ENCODE results near the gene TMEM63C. TPM values are rescaled to one million over a fixed set of nuclear protein-coding genes. Genes with fewer than 3 reads are reported as not detected.
"Not testable (repeated sequence)": the region's sequence is repeated elsewhere in the genome, so short reads cannot be mapped to it uniquely, and the experiment has no call there.

The TMEM63C gene
- total RNA-seq, 4 donors from 2014 or later: 0.13 to 4.1 (median 0.54) TPM

GRCh38 chr14:77279719-77280118 lies 98.1 kb downstream of the TMEM63C start:
- 89 to 91% methylated on average over 11 to 12 of the region's 13 CpGs for WGBS, 2 donors
- Histone ChIP-seq H3K36me3 (peaks cover 60 to 63% of the 10 kb centered on the region in 2 donors), H3K27ac (no peak overlapping the region), H3K4me1 (no peaks in the 10 kb centered on the region), H3K9me3 (no peaks in the 10 kb centered on the region), H3K4me3 (replicated peaks in 1 of 3) (no peak overlapping the region), H3K27me3 (no peaks in the 10 kb centered on the region)
- intact Hi-C loops (cut with DNase I): no loop called here
- DNase-seq: no peak
- TF ChIP-seq, protein P1, sequence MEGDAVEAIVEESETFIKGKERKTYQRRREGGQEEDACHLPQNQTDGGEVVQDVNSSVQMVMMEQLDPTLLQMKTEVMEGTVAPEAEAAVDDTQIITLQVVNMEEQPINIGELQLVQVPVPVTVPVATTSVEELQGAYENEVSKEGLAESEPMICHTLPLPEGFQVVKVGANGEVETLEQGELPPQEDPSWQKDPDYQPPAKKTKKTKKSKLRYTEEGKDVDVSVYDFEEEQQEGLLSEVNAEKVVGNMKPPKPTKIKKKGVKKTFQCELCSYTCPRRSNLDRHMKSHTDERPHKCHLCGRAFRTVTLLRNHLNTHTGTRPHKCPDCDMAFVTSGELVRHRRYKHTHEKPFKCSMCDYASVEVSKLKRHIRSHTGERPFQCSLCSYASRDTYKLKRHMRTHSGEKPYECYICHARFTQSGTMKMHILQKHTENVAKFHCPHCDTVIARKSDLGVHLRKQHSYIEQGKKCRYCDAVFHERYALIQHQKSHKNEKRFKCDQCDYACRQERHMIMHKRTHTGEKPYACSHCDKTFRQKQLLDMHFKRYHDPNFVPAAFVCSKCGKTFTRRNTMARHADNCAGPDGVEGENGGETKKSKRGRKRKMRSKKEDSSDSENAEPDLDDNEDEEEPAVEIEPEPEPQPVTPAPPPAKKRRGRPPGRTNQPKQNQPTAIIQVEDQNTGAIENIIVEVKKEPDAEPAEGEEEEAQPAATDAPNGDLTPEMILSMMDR (IDR thresholded peaks at IDR 0.05): no peak
- TF ChIP-seq POLR2A (IDR thresholded peaks at IDR 0.05): no peak

GRCh38 chr14:77280921-77281320 lies 99.3 kb downstream of the TMEM63C start:
- H3K27ac ChIP-seq; DNase-seq; H3K4me3 ChIP-seq (replicated peaks in 1 of 3); H3K27me3 ChIP-seq; intact Hi-C loops (cut with DNase I); H3K4me1 ChIP-seq; H3K9me3 ChIP-seq: not testable (repeated sequence)
- 99% methylated on average over 4 of the region's 4 CpGs for WGBS, 2 donors
- peaks cover 69 to 75% of the 10 kb centered on the region in 2 donors for H3K36me3 ChIP-seq

DNA sequence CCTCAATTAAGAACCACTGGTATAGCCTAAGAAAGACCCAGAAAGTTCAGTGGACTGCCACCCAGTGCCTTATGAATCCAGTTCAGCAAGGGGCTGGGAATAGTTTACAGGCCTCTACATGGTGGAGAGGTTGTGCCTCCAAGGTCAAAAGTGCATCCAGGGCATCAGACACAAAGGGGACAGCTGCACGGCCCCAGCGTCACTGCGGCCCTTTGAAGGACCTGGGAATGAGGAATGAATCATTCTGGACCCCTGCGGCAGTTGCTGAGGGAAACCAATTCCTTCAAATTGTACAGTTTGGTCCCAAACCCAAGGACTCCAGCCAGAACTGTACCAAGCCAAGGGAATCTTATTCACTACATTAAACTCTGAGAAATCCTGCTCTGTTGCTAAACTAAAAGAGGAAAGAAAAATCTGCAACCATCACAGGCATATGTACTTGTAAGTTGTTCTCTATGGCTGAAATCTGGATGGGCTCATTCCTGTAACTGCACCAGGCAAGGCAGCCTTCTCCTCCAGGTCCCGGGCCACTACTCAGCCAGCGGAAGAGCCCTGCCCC lies 100.3 kb downstream of the TMEM63C start:
- 94 to 97% methylated on average over 6 of the region's 6 CpGs for WGBS, 2 donors
- Histone ChIP-seq H3K4me1 (no peaks in the 10 kb centered on the region), H3K27me3 (no peaks in the 10 kb centered on the region), H3K36me3 (peaks cover 77 to 78% of the 10 kb centered on the region in 2 donors), H3K27ac (no peak overlapping the region), H3K4me3 (replicated peaks in 1 of 3) (no peak overlapping the region), H3K9me3 (no peaks in the 10 kb centered on the region)
- no peak for DNase-seq
- TF ChIP-seq, protein P1 (IDR thresholded peaks at IDR 0.05): no peak
- no peak for TF ChIP-seq POLR2A (IDR thresholded peaks at IDR 0.05)
- intact Hi-C loops (cut with DNase I): no loop called here

- Histone ChIP-seq H3K27me3 (no peaks in the 10 kb centered on the region), H3K9me3 (no peaks in the 10 kb centered on the region), H3K4me3 (replicated peaks in 1 of 3) (no peak overlapping the region), H3K36me3 (peaks cover 64 to 70% of the 10 kb centered on the region in 2 donors), H3K27ac (no peak overlapping the region), H3K4me1 (no peaks in the 10 kb centered on the region)
- 82 to 88% methylated on average over 4 of the region's 4 CpGs for WGBS, 2 donors
- DNase-seq: no peak
- intact Hi-C loops (cut with DNase I): no loop called here
- TF ChIP-seq POLR2A (IDR thresholded peaks at IDR 0.05): no peak
- TF ChIP-seq, protein P1 (IDR thresholded peaks at IDR 0.05): no peak
Observed at GRCh38 chr14:77284066-77284465, 102.5 kb downstream of the TMEM63C start.

DNA sequence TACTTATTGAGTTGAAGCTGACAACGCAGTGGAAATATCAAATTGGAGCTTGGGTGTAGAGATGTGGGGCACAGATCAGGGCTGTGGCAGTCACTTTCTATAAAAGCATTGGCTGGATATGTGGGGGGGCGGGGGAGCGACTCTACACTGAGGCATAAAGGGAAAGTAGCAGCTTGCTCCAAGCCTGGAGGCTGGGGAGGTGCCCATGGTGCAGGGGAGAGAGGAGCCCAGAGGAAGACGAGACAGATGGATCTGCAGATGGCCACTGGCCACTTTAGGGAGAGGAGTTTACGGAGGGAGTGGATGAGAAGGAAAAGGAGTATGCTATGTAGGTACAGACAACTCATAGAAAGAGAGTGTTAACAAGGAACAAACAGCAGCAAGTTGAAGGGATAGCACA lies 102.9 kb downstream of the TMEM63C start:
- no peaks in the 10 kb centered on the region for H3K4me1 ChIP-seq
- no peak overlapping the region for H3K4me3 ChIP-seq (replicated peaks in 1 of 3)
- intact Hi-C loops (cut with DNase I): no loop called here
- TF ChIP-seq, protein P1 (IDR thresholded peaks at IDR 0.05): no peak
- TF ChIP-seq POLR2A (IDR thresholded peaks at IDR 0.05): no peak
- peaks cover 60 to 66% of the 10 kb centered on the region in 2 donors for H3K36me3 ChIP-seq
- H3K27ac ChIP-seq: no peak overlapping the region
- 96 to 98% methylated on average over 5 of the region's 5 CpGs for WGBS, 2 donors
- H3K27me3 ChIP-seq: no peaks in the 10 kb centered on the region
- DNase-seq: no peak
- no peaks in the 10 kb centered on the region for H3K9me3 ChIP-seq

Measured in thyroid gland (tissue), 4 donors.